GM21515 (cell line): ENCODE data around the gene TCEA2.

Source experiments
- ATAC-seq: cut with Tn5 transposase; IDR thresholded peaks from one replicate; pipeline ENCODE4 v1.9.1; 2021; ENCODE audit not compliant: unreplicated experiment

TCEA2 gene

DNA sequence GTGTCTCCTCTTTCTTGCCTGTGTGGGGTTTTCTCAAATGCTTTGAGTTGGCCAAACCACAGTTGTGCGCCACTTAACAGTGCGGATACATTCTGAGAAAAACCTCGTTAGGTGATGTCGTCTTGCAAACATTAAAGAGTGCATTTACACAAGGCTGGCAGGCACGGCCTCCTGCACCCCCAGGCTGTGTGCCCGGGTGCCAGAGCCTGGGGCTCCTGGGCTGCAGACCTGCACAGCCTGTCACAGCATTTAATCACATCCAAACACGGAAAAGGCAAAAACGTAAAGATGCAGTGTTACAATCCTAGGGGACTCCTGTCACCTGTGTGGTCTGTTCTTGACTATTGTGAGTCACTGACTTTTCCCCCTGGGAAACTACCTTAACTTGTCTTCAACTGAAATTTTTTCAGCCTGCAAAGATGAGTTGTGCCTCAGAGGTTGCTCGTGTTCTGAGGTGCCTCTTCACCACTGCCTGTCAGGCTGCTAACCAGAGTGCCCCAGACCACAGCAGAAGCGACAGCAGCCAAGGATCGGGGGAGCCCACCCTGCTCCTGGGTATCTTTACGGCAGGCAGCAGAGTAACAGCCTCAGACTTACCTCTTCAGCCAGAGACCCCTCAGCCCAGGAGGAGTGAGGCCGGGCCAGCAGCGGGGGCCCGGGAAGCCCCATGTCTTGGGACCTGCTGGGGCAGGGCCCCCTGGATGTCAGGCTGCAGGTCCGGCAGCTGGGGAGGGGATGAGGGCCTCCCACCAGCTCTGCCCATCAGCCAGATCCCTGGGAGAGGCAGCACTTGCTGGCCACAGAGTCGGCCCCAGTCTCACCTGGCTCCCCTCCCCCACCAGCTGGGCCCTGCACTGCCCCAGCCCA is 27.7 kb upstream of the TCEA2 start:
- ATAC-seq, result no peak

DNA sequence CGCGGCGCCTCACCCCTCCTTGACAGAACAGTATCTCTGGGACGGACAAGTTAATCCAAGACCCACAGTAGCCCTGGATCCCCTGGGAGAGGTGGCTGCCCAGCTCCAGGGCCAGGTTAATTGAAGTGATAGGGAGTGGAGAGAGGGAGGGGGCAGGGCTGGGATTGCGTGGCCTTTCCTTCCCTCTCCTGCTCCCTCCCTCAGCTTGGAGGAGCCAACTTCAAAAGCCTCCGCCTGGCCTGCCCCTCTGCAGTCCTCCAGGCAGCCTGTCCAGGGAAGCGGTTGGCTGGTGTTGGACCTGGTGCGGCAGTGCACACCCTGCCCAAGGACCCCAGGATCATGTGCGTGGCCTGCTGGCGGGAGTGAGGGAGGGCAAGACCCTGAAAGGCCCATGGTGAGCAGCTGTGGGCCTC is 27.1 kb upstream of the TCEA2 start, which contains the start of gene C20orf204:
Gene C20orf204, plus strand, starts transcription at position 250 of the 413 bp plus-strand sequence. Its CDS starts 142 bp downstream, at position 392.
- no peak for ATAC-seq

GRCh38 chr20:64036346-64037198 is 26.4 kb upstream of the TCEA2 start:
- ATAC-seq, result no peak

- ATAC-seq, result no peak
Observed at GRCh38 chr20:64037199-64037497, 25.9 kb upstream of the TCEA2 start.

DNA sequence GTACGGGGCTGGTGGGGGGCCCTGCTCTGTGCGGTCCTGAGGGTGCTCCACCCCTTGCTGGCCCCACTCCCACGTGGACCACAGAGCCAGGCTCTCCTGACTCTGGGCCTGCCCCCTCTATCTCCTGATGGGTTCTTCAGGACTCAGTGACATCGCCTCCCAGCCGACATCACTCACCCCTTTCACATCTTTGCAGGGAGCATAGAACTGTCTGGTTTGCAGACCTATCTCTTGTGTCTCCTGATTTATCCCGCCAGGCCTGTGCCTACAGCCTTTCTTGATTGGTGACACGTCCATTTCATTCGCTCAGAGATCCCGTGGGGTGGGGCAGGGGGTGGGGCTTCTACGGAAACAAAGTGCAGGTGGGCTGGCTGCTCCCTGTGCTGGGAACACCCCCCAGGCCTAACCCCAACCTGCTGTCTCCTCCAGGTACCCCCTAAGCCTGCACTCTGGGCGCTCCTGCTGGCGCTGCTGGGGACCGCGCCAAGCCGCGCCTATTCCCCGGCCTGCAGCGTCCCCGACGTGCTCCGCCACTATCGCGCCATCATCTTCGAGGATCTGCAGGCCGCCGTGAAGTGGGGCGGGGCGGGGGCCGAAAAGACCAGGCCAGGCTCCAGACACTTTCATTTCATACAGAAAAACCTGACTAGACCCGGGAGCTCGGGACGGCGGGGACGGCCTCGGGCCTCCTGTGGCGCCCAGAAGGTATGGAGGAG is 25.3 kb upstream of the TCEA2 start:
- ATAC-seq, result no peak

DNA sequence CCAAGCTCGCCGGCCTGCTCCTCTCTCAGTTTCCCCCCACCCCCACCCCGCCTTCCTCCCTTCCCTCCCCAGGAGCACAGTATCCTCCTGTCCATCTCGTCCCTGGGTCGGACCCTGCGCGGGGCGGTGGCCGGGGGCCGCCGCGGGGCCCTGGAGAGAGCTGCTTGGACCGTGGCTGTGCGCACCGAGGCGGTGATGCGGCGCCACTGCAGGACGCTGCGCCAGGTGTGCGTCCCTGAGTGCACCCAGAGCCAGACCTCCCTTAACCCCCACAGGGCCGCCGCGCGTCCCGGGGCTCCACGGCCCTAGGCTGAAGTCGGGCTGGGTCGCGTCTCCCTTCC is 24.8 kb upstream of the TCEA2 start:
- peak; percentile 13 for ATAC-seq

DNA sequence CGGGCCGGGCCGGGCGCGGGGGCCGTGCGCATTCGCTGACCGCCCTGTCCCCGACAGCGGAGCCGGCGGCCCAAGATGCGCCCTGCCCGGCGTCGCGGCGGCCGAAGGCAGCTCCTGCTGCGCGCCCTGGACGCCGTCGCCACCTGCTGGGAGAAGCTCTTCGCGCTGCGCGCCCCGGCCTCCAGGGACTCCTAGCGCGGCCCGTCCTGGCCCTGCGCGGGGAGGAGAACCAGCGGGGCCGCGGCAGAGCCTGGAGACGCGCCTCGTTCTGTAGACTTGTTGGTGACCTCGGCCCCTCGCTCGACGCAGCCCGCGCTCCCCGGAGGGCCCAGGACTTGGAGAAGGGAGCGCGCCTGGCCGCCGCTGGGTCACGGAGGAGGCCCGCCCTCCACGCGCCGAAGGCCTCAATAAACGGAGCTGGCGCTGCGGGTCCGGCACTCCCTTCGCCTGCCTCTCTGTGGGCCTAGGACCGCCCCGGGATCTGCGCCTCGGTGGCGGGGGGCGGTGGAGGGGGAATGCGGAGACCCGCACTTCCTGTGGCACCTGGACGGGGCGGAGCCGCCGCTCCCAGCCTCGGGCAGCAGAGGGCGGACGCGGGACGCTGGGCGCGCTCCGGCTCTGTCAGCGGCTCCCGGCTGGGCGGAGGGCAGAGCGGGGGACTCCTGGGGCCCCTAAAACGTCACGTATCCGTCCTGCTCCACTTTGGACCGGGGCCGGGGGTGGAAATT is 24.3 kb upstream of the TCEA2 start:
- peak; percentile 34 for ATAC-seq

- ATAC-seq, result no peak
Observed at GRCh38 chr20:64039293-64040160, 23.5 kb upstream of the TCEA2 start.

DNA sequence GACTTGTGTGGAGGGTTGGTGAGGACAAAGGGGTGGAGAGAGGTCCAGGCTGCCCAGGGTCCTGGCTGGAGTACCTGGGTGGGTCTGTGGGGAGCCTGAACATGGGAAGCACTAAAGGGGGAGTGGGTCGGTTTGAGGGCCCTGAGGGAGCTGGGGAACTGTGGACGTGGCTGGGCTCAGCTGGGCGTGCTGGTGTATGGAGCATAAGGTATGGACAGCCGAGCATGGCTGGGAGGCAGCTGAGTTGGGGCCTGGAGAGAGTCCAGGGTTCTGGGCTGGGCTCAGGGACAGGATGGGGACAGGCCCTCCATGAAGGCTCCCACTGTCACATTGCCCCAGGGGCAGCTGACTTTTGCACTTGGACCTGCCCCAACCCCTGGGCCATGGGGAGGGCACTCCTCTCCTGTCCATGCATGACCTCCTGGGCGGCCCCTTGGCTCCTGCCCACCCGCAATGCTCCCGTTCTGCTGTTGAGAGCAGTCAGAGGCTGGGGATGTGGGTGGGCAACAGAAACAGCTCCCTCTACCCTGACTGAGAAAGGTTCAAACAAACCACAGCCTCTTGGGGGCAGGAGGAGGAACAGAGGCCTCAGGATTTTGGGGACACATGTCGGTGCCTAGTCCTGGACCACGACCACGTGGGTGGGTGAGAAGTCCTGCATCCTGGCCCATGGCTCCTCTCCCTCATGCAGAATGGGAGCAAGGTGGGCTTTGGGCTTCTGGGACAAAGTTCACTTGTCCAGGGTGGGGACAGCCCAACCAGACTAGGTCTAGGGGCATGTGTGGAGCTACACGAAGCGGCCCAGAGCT is 22.6 kb upstream of the TCEA2 start:
- no peak for ATAC-seq

- ATAC-seq, result no peak
Observed at GRCh38 chr20:64041040-64041780, 21.8 kb upstream of the TCEA2 start.

GRCh38 chr20:64041781-64042053 is 21.3 kb upstream of the TCEA2 start:
- ATAC-seq, result no peak

- ATAC-seq, result no peak
Observed at GRCh38 chr20:64042054-64042781, 20.8 kb upstream of the TCEA2 start.

DNA sequence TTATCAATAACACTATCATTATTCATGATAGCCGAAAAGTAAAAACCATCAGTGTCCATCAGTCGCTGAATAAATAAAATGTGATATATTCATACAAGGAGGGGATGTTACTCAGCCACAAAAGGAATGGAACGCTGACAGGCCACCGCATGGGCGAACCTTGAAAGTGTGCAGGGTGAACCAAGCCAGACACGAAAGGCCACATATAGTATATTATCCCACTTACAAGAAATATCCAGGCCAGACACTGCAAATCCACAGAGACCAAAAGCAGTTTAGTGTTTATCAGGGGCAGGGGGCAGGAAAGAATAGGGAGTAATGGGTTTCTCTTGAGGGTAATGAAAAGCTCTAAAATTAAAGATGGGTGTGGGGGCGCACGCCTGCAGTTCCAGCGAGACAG is 19.2 kb upstream of the TCEA2 start:
- no peak for ATAC-seq

DNA sequence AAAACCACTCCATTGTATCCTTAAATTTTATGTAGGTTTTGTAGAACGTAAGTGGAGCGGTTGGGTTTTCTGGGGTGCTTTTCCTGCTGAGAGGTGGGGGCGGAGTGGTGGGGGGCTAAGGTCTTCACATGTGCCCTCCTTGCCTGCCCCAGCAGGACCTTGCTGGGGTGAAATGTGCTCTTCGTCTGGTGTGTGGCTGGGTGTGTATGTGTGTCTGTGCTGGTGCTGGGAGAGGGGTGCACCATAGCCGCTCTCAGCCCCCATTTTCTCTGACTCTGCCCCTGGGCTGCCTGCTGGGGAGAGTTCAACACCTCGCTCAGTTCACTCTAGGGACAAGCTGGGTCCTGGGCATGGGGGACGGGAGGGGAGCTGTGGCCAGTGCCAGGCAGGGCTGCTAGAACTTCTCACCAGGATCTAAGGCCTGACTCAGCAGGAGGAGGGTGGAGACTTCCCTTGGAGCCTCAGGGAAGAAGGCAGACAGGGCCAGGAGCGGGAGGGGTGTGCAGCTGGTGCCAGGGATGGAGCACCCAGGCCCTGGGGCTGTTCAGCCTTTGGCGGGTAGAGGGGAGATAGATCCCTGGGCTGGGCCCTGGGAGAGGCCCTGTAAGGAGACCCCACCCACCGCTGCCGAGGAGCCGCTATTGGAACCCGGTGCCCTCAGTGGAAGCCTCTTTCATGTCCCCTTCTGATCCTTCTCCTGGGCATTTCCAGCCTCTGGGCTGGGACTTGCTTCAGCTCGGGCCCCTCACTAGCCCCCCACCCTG is 18.3 kb upstream of the TCEA2 start:
- ATAC-seq, result no peak

DNA sequence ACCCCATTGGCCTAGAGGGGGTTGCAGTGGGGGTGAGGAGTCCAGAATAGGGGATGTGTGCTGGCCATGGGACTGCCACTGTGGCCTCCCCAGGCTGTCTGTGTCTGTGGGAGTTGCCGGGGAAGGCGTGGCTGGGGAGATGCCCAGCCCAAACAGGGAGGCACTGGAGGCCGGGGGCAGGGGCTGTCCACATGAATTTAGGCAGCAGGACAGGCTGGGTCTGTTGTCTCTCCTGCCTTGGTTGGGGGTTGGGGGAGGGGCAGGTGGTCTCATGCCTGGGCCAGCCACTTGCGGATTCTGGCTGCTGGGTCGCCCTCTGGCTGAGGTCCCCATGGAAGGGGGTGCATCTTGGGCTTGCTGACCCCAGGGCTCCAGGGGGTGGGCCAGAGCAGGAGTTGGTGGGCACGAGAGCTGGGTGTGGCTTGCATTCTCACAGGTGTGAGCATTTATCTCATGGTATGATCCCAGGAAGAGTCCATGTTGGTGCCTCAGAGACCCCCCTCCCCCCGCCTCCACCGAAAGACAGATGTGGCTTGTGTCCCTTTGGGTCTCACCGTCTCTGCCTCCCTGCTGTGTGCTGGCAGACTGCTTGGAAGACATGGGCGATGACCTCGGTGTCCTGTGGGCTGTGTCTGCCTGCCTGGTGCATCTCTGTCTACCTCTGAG is 17.5 kb upstream of the TCEA2 start:
- ATAC-seq, result no peak

- ATAC-seq, result no peak
Observed at GRCh38 chr20:64047046-64047389, 16.0 kb upstream of the TCEA2 start.

GRCh38 chr20:64047968-64048401 is 15.0 kb upstream of the TCEA2 start:
- no peak for ATAC-seq
